ENCODE results near the gene NUDT3.

Gene NUDT3

DNA sequence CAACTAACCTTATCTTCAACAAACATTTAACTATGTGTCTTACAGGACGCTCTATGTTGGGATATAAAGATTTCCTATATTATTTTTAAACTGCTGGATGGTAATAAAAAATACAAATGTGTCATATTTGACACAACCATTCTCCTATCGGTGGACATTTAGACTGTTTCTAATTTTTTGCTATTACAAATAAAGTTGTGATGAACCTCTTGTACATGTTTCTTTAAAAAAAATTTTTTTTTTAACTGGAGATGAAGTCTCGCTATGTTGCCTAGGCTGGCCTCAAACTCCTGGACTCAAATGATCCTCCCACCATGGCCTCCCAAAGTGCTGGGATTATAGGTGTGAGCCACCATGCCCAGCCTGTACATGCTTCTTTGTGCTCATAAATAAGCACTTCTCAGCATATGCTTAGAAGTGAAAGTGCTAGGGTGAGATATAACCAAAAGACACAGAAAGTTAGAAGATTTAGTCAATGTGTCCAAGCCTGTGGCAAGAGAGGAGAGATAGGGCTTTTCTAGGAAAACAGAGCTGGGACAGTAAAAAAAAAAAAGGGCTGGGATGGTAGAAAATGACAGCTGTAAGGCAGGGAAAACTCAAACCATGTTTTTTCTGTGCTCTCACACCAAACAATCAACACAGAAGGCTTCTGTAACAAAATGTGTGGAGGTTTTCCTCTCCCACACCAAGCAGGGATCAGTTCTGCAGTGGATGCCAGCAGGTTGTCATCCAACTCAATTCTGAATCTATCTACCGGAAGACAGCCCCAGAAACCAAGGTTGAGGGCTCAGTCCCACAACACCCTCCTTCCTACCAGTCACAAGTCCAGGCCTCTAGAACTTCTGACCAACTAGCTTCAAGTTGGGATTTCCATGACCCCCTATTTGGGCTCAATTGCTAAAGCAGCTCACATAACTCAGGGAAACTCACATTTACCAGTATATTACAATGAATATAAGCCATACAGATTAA lies 73.7 kb downstream of the NUDT3 start:
- no peak overlapping the region; the same call in 1 of the 2 replicates for H3K27ac ChIP-seq
- TF ChIP-seq ZFX (IDR thresholded peaks at IDR 0.05) (no peak), CTCF (conservative IDR thresholded peaks at IDR 0.05) (no peak)

- no peak overlapping the region for H3K27ac ChIP-seq
- TF ChIP-seq CTCF (conservative IDR thresholded peaks at IDR 0.05), result no peak
- no peak for TF ChIP-seq ZFX (IDR thresholded peaks at IDR 0.05)
Observed at GRCh38 chr6:34317882-34318498, 74.5 kb downstream of the NUDT3 start.

DNA sequence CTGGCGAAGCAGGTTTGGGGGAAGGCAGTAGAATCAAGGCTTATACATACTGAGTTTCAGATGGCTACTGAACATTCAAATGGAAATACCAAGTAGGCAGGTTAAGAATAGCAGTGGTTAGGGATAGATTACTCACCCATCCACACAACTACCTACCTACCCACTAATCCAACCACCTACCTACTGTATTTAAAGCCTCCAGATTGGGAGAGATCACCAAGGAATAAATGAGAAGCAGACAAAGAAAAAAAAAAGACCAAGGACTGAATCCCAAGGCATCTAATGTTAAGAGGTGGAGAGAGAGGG lies 75.3 kb downstream of the NUDT3 start:
- no peak for TF ChIP-seq CTCF (conservative IDR thresholded peaks at IDR 0.05)
- no peak for TF ChIP-seq ZFX (IDR thresholded peaks at IDR 0.05)
- no peak overlapping the region for H3K27ac ChIP-seq

- no peak for TF ChIP-seq CTCF (conservative IDR thresholded peaks at IDR 0.05)
Observed at GRCh38 chr6:34316431-34317171, 75.9 kb downstream of the NUDT3 start.

DNA sequence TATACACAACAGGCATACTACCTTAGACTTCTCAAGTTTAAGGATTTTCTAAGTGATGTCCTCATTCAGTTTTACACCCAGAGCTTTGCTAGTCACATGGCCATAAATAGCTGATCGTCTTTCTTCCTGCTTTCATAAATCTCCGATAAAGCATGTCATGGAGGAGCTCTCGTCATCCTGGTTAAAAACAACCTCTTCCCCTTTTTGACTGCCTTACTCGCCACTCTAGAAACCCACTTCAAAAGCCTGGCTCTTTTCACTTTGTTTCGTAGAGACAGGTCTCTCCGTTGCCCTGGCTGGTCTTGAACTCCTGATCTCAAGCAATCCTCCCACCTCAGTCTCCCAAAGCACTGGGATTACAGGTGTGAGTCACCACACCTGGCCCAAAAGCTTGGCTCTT lies 76.7 kb downstream of the NUDT3 start:
- TF ChIP-seq CTCF (conservative IDR thresholded peaks at IDR 0.05) (no peak), ZFX (IDR thresholded peaks at IDR 0.05) (no peak)
- H3K27ac ChIP-seq, result no peak overlapping the region

More at GRCh38 chr6:34316431-34317171, 75.9 kb downstream of the NUDT3 start:
- no peak overlapping the region for H3K27ac ChIP-seq

DNA sequence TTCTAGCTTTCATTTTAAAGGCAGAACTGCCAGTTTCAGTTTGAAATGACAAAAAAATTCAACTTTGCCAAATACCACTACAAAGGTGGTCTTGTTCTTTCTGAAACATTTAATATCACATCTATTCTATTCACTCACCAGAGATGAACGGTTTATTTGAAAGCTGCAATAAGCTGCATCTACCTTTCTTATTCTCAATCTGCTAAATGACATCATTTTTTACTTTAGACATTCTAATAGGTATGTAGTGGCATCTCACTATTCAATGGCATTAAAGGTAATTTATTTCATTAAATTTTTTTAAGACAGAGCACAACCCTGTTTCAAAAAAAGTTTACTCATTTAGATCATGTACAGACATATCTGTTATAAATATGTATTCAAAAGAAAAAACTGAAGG lies 77.2 kb downstream of the NUDT3 start:
- TF ChIP-seq ZFX (IDR thresholded peaks at IDR 0.05) (no peak), CTCF (conservative IDR thresholded peaks at IDR 0.05) (no peak)
- H3K27ac ChIP-seq, result no peak overlapping the region

DNA sequence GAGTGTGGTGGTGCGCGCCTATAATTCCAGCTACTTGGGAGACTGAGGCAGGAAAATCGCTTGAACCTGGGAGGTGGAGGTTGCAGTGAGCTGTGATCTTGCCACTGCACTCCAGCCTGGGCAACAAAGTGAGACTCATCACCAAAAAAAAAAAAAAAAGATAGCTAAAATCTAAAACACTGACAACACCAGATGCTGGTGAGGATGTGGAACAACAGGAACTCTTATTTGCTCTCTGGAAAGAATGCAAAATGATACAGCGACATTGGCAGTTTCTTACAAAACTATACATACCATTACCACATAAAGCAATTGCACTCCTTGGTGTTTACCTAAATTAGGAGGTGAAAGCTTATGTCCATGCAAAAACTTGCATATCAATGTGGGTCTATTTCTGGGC lies 80.2 kb downstream of the NUDT3 start:
- no peak for TF ChIP-seq CTCF (conservative IDR thresholded peaks at IDR 0.05)
- no peak for TF ChIP-seq ZFX (IDR thresholded peaks at IDR 0.05)
- no peak overlapping the region for H3K27ac ChIP-seq
